Measurements from ENCODE around the gene PDE8A. TPM values are rescaled to one million over a fixed set of nuclear protein-coding genes. Genes with fewer than 3 reads are reported as not detected.

PDE8A gene
- total RNA-seq, 1 donor from 2014 or later, result 34.6 TPM

DNA sequence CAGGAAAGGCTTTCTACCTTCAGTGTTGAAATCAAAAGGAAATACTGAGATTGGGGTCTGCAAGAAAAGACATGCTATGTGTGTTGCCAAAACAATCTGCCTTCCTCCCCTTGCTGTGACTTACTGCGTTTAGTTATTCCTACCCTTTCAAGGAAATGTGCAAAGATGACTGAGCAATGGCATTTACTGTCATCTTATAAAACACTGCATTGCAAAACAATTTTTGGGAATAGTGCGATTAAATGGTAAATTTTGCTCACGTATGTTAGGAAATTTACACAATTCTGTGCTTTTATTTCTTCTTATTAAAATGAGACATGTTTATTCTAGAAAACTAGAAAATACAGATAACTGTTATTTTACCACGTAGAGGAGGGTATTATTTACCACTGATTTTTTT, 45.8 kb downstream of the PDE8A start:
- FAIRE-seq, result no peak

GRCh38 chr15:85028416-85028815, 46.8 kb downstream of the PDE8A start:
- no peak for DNase-seq (ENCODE audit: low spot score in 2 of 2)
- no peak for FAIRE-seq

More for the DNA sequence above, 45.8 kb downstream of the PDE8A start:
- no peak for DNase-seq (ENCODE audit: low spot score in 2 of 2)

- FAIRE-seq, result no peak
- no peak for DNase-seq (ENCODE audit: low spot score in 2 of 2)
Observed at GRCh38 chr15:85029221-85029620, 47.6 kb downstream of the PDE8A start.

DNA sequence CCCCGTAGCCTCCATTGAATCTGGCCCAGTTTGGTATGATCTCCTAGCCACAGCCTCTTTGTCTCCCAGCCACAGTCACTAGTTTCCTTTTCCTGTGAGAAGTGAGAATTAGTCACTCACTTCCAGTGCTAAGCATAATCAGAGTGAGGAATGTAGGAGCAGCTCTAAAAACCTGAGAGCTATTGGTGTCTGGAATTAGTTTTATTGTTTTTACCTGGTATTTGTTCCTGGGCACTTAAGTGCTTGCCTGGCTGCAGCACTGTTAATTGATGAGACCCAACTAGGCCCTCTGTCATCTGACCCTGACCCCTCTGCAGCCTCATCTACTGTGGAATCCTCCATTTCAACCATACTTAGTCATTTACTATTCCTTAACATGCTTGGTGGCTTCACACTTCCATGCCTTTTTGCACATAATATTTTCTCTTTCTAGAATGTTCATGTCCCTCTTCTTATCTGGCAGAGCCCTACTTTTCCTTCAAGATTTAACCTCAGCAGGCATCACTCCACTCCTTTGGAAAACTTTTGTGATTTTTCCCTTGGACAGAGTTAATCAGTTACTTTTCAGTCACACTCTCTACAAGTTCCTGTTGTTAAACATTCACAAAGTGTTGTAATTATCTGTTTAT, 48.8 kb downstream of the PDE8A start:
- FAIRE-seq, result no peak
- no peak for DNase-seq (ENCODE audit: low spot score in 2 of 2)

- FAIRE-seq, result no peak
Observed at GRCh38 chr15:85031086-85031943, 49.7 kb downstream of the PDE8A start.

GRCh38 chr15:85031944-85032558, 50.4 kb downstream of the PDE8A start:
- DNase-seq (ENCODE audit: low spot score in 2 of 2), result no peak
- no peak for FAIRE-seq

More at GRCh38 chr15:85031086-85031943, 49.7 kb downstream of the PDE8A start:
- DNase-seq (ENCODE audit: low spot score in 2 of 2), result no peak

GRCh38 chr15:85033148-85033547, 51.5 kb downstream of the PDE8A start:
- DNase-seq (ENCODE audit: low spot score in 2 of 2) (no peak), FAIRE-seq (no peak)

DNA sequence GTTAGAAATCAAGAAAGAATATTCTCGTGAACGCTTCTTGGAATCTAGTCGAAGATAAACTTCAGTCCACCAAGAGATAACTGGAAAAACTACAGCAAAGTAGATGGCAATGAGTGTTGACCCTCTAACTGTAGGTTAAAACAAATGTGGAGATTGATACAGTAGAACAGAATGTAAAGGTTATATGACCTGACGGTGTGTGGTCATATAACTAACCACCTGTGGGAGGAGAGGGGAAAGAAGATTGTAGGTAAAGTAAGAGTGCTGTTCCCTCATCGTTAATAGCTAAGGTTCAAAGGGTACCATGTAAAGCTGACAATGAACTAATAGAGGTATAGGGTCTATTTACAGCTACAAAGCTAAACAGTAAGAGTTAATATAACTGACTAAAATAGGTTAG, 52.6 kb downstream of the PDE8A start:
- DNase-seq (ENCODE audit: low spot score in 2 of 2) (no peak), FAIRE-seq (no peak)

GRCh38 chr15:85035980-85036379, 54.3 kb downstream of the PDE8A start:
- DNase-seq (ENCODE audit: low spot score in 2 of 2), result no peak
- no peak for FAIRE-seq

DNA sequence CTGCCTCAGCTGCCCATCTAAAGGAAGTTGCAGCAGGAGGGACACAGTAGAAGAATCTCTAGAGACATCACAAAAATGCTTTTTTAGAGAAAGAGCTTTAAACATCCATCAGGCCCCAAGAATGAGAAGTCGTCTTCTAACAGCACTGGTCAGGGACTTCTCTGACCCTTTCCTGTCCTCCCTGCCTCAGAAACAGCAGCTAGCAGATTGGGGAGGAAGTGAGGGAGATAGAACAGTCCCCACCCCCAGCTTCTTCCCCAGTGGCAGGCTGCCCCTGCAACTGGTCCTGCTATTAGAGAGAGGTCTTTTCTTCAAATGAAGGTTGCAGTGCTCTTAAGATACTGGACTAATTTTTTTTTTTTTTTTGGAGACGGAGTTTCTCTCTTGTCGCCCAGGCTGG, 55.1 kb downstream of the PDE8A start:
- no peak for FAIRE-seq
- DNase-seq (ENCODE audit: low spot score in 2 of 2), result no peak

DNA sequence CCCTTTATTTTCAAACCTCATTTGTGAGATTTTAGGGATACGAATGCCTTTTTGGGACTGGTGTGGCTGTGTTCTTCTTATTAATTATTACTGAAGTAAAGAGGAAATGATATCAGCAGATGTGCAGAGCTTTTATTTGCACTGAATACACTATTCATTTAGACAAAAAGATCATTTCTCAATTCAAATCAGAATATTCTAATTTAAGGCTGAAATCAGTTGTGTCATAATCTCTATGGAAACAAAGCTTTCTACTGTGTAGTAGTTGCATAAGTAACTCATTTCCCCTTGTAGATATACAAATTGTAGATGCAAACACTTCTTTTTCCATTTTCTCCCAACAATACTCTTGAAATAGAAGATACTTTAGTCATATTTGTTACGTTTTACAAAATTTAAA, 56.0 kb downstream of the PDE8A start:
- FAIRE-seq, result no peak
- no peak for DNase-seq (ENCODE audit: low spot score in 2 of 2)

DNA sequence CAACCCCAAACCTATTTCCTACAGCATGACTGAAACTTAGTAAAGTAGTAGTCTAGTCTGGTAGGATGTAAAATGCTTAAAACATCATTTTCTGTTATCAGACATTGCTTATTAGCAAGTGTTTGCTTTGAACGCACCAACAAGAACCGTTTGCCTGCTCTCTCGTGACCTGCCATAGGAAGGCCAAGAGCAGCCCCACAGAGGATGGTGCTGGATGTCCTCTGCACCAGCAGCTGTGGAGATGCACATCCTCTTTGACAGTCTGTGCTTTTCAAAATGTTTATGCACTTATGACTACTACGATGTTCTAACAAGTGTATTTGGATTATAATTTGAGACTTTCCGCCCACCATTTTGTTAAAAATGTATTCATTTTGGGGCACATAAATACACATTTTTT, 59.6 kb downstream of the PDE8A start:
- FAIRE-seq (no peak), DNase-seq (ENCODE audit: low spot score in 2 of 2) (no peak)

- no peak for FAIRE-seq
Observed at GRCh38 chr15:85044251-85044853, 62.7 kb downstream of the PDE8A start.

DNA sequence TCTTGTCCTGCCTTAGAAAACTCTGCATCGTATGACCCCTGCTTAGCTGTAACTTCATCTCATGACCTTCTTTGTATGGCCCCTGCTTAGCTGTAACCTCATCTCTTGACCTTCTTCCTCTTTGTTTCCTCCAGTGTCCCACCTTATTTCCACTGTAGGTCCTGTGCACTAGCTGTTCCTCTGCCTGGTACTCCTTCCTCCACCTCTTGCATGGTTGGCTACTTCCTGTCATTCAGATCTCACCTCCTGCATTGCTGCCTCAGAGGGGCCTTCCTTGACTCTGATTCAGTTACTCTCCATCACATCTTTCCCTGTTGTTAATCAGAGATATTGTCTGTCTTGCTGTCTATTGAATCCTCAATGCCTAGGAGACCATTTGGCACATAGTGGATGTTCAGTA, 63.2 kb downstream of the PDE8A start:
- DNase-seq (ENCODE audit: low spot score in 2 of 2), result no peak
- no peak for FAIRE-seq

More at GRCh38 chr15:85044251-85044853, 62.7 kb downstream of the PDE8A start:
- DNase-seq (ENCODE audit: low spot score in 2 of 2), result peak in 1 of 2 donors; percentile 32

DNA sequence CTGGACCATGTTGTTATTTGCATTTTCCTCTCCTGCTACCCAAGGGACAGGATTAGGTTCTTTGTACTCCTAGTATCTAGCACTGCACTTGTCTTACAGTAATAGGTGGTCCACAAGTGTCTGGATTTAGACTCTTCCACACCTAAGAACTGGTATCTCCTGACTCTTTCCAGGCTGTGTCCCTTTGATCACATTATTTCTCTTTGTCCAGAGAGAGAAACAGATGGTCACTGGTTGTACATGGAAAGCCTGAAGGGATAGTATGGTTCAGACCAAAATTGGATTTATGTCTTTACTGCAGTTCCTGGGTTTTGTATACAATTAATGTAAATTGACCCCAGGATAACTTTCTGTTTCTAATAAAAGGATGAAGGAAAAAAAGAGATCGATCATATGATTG, 64.0 kb downstream of the PDE8A start:
- DNase-seq (ENCODE audit: low spot score in 2 of 2) (no peak), FAIRE-seq (no peak)

GRCh38 chr15:85047271-85047948, 65.8 kb downstream of the PDE8A start:
- DNase-seq (ENCODE audit: low spot score in 2 of 2), result peak in 1 of 2 donors; percentile 31
- FAIRE-seq, result no peak

GRCh38 chr15:85048430-85048829, 66.8 kb downstream of the PDE8A start:
- DNase-seq (ENCODE audit: low spot score in 2 of 2), result no peak
- FAIRE-seq, result no peak

DNA sequence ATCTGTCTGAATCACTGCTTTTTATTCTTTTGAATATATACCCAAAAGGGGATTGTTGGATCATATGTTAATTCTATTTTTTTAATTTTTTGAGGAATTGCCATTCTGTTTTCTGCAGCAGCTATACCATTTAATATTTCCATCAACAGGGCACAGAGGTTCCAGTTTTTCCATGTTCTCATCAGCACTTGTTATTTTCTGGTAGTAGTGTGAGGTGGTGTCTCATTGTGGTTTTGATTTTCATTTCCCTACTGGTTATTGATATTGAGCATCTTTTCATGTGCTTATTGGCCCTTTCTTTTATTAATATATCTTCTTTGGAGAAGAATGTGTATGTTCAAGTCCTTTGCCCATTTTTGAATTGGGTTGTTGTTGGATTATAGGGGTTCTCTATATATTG, 68.1 kb downstream of the PDE8A start:
- DNase-seq (ENCODE audit: low spot score in 2 of 2) (no peak), FAIRE-seq (no peak)

DNA sequence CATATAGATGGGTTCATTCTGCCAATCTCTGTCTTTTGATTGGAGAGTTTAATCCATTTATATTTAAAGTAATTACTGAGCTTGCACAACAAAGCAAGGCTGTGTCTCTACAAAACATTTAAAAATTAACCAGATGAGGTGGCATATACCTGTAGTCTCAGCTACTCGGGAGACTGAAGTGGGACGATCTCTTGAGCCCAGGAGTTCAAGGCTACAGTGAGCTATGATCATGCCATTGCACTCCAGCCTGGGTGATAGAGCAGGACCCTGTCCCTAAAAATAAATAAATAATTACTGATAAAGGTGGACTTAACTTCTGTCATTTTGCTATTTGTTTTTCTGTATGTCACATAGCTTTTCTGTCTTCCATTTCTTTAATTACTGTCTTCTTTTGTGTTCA, 78.1 kb downstream of the PDE8A start:
- DNase-seq (ENCODE audit: low spot score in 2 of 2), result no peak
- no peak for FAIRE-seq

- FAIRE-seq (no peak), DNase-seq (ENCODE audit: low spot score in 2 of 2) (no peak)
Observed at GRCh38 chr15:85062560-85062959, 80.9 kb downstream of the PDE8A start.
